Measurements from ENCODE around the gene AOC3.

The AOC3 gene

GRCh38 chr17:42850954-42851353, at the start of gene AOC3:
Gene AOC3 (plus strand): TSS chr17:42851199. CDS start chr17:42851344, 145 bp downstream.
- no peak within 1 kb of the TSS for H3K4me3 ChIP-seq (ENCODE audit: low read depth, low read length)
- TF ChIP-seq CTCF (IDR thresholded peaks at IDR 0.05; ENCODE audit: low read depth, low read length, missing control alignments) = no peak
- no peak for DNase-seq (ENCODE audit: low read depth)

- no peak overlapping the region for H3K4me3 ChIP-seq (ENCODE audit: low read depth, low read length)
- no peak for TF ChIP-seq CTCF (IDR thresholded peaks at IDR 0.05; ENCODE audit: low read depth, low read length, missing control alignments)
- no peak for DNase-seq (ENCODE audit: low read depth)
Measured at GRCh38 chr17:42803074-42803883, 47.7 kb upstream of the AOC3 start.

GRCh38 chr17:42804918-42805367, 46.1 kb upstream of the AOC3 start:
- TF ChIP-seq CTCF (IDR thresholded peaks at IDR 0.05; ENCODE audit: low read depth, low read length, missing control alignments) = no peak
- no peak overlapping the region for H3K4me3 ChIP-seq (ENCODE audit: low read depth, low read length)
- DNase-seq (ENCODE audit: low read depth) = no peak

GRCh38 chr17:42806249-42806648, 44.8 kb upstream of the AOC3 start:
- DNase-seq (ENCODE audit: low read depth) = no peak
- TF ChIP-seq CTCF (IDR thresholded peaks at IDR 0.05; ENCODE audit: low read depth, low read length, missing control alignments) = no peak
- H3K4me3 ChIP-seq (ENCODE audit: low read depth, low read length) = no peak overlapping the region

- TF ChIP-seq CTCF (IDR thresholded peaks at IDR 0.05; ENCODE audit: low read depth, low read length, missing control alignments) = no peak
- no peak overlapping the region for H3K4me3 ChIP-seq (ENCODE audit: low read depth, low read length)
- DNase-seq (ENCODE audit: low read depth) = no peak
Measured at GRCh38 chr17:42809250-42809649, 41.7 kb upstream of the AOC3 start.

- no peak overlapping the region for H3K4me3 ChIP-seq (ENCODE audit: low read depth, low read length)
- DNase-seq (ENCODE audit: low read depth) = no peak
- no peak for TF ChIP-seq CTCF (IDR thresholded peaks at IDR 0.05; ENCODE audit: low read depth, low read length, missing control alignments)
Measured at GRCh38 chr17:42814633-42815399, 36.2 kb upstream of the AOC3 start.
